Activated naive CD4-positive, alpha-beta T cell treated with Interleukin-2 at 50 U/mL for 16 hours (primary cell): ENCODE data around the gene RNF39.
"Not testable (repeated sequence)": the region's sequence is repeated elsewhere in the genome, so short reads cannot be mapped to it uniquely, and the experiment has no call there.

Experiments
- DNase-seq: peaks from one replicate; pipeline ENCODE4 v3.0.0-alpha.2; 2020

The RNF39 gene

DNA sequence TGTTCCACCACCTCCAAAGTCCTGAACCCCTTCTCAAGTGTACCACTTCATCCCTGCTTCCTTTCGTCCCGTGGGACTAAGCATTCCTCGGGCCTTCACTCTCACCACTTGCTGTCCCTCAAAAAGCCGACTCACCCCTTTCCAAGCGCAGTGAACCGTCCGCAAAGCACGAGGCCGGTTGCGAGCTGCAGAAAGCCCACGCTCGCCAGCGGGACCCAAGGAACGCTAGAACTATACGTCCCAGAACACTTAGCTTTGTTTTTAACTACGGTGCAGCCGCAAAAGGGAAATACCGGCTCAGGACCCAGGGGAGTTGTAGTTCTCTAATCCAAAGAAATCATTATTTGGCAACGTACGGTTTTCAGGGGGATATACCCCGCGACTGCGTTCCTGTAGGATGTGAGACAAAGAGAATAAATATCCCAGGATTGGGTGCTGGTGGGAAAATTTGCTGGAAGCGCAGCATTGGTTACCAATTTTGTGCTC is 14.9 kb downstream of the RNF39 start:
- peak; percentile 38 for DNase-seq

DNA sequence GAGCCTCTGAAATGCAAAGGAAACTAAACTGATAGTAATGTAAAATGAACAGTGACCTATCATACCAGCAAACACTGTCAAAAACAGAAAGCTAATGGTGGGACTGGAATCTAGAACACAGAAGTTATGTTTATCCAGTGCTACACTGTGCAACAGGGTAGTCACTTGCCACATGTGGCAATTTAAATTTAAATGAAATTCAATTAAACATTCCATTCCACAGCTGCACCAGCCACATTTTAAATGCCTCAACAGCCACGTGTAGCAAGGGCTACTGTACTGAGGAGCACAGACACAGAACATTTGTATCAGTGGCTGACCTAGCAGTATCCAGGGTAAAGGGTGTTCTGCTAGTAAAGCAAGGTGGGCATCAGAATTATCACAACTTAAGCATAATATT is 20.1 kb downstream of the RNF39 start:
- no peak for DNase-seq

DNA sequence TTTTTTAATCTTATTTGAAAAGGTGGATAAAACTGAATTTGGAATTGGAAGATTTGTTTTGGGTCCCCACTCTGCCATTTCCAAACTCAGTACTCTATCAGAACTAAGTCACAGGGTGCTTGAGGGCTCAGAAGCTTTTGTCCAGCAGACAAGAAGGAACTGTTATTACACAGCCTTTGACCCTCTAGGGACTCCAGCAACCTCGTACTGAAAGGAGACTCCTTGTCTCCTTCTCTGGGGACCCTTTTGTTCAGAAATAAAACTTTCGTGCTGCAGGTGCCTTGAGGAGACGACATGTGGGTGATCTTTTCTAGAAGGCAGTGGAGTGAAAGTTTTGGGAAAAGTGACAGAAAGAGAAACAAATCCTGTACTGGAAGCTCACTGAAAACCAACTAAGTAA is 21.9 kb downstream of the RNF39 start:
- DNase-seq, result no peak

DNA sequence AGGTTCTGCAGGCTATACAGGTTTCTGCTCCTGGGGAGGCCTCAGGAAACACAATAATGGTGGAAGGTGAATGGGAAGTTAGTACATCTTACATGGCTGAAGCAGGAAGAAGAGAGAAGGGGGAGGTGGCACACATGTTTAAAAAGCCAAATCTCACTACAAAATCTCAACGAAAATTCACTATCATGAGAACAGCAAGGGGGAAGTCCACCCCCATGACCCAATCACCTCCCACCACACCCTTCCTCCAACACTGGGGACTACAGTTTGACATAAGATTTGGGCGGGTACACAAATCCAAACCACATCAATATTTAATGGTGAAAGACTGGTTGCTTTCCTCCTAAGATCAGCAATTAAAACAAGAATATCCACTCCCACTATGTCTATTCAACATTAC is 28.3 kb downstream of the RNF39 start:
- no peak for DNase-seq

DNA sequence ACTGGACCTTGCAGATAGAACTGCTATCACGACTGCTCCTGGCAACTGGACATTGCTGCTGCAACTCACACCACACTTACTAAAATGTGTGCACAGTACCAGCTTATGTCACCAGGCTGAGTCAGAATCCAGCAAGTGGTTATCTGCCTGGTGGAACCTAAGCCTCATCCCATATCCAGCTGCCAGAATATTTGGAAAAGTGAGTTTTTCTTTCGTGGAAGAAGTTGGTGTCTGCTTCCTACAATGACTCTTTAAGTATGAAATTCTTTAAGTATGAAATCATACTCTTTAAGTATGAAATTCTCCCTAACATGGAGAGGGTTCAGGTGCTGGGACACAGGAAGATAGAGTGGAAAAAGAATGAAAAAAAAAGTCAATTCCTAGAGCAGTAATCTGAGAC is 30.9 kb downstream of the RNF39 start:
- no peak for DNase-seq

DNA sequence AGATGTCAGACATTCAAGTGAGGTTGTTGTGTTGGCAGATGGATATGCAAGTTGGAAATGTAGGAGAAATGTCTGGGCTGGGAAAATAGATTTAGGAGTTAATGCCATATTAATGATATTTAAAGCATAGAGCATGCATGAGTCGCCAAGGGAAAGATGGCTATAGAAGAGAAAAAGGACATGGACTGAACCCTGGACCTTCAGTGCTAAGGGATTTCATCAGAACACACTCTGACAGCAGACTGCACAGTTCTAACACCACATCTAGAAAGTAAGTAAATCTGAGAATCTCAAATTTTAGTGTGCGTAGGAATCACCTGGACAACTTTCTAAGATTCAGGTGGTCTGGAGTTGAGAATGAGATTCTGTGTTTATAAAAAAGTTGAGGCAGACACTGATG is 31.8 kb downstream of the RNF39 start:
- DNase-seq, result no peak

DNA sequence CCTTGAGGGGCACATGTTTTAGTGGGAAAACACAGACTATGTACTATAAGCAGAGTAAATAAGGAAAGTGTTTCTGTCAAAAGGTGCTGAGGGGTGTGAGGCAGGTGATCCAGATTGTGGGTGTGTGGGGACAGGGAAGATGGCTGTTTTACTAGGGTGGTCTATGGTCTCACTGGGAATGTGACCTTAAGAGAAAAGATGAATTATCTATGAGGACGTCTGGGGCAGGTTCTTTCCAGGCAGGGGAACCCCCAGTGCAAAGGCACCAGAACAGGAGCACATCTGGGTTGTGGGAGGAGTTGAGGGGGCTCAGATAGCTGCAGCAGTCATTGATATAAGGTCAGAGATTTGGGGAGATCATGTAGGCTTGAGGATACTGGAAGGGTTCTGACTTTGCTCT is 32.7 kb downstream of the RNF39 start:
- no peak for DNase-seq

DNA sequence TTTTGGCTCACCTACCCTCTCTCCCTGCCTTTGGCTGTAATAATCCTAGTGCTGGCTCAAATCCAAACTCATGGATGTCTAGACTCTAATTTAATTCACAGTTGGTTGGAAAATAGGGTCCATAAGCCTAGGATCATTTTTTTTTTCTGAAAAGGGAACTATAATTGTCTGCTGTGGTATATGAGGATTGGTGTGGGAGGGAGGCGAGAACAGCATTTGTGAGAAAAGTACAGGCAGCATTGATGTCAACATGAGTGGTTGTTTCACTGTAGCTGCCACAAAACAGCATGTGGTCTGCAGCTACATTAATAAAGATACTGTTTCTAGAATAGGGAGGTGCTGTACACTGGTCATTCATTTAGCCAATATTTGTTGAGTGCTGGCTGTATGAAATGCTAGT is 33.1 kb downstream of the RNF39 start:
- DNase-seq, result no peak

DNA sequence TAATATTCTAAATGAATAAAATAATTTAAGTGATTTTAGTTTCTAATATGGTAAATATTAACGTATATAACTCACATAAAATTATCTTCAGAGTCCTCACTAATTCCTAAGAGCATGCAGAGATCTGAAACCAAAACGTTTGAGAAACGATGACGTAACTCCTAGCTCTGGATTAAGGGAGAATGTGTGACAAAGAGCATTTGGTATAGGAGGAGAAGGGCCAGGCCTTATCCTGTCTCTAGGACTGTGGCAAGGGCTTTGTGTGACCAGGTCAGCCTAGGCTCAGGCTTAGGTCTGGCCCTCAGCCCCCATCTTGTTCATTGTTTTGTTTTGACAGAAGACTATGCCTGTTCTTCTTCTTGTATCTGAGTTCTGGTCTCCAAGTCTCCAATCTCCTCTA is 33.7 kb downstream of the RNF39 start:
- no peak for DNase-seq

DNA sequence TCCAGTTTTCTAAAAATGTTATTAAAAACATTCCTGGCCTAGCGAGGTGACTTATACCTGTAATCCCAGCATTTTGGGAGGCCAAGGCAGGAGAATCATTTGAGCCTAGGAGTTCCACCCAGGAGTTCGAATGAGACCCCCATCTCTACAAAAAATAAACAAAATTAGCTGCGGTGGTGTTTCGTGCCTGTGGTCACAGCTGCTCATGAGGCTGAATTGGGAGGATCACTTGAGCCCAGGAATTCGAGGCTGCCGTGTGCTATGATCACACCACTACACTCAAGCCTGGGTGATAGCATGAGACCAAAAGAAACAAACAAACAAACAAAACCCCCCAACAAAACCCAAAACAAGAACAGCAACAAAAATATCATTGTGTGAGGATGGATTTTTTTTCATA is 34.3 kb downstream of the RNF39 start:
- DNase-seq, result no peak

DNA sequence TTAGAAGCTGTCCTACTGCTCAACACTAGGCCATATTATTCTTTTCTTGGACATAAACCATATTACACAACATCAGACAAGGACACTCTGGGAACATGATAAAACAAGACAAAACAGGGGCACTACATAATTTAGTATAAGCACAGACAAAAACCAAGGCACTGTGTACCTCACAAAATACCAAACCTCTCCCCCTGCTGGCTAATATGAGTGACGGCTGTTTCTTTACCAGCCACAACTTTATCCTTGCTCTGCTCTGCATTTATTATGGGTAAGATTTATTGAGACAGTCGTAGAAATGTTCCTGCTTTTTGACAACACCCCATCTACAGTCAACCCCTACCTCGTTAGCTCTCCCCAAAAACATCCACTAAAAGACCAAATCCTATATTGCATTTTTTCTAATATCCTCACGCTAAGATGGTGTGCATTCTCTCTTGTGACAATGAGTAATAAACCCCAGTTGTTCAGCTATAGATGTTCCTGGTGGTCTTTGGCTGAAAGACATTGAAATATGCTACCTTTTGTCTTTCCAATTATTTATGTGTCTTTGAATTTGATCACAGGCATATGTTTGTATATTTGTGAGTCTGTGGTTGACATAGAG is 38.3 kb downstream of the RNF39 start:
- no peak for DNase-seq

DNA sequence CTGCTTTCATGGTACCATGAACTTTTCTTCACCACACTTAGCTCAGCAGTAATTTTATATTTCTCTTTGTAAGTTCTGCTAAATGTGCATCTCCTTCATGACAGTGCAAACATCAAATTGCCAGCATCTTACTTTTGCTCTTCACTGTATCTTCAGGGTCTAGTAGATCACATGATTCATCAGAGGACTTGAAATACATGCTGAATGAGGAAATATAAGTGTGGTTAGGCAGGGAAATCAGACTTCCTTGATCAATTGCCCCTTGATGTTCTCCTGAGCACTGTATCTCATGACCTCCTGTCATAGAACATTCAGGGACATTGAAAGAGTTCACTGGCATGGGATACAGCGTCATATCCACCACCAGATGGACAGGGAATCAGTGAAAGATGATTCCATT is 39.8 kb downstream of the RNF39 start:
- DNase-seq, result no peak

DNA sequence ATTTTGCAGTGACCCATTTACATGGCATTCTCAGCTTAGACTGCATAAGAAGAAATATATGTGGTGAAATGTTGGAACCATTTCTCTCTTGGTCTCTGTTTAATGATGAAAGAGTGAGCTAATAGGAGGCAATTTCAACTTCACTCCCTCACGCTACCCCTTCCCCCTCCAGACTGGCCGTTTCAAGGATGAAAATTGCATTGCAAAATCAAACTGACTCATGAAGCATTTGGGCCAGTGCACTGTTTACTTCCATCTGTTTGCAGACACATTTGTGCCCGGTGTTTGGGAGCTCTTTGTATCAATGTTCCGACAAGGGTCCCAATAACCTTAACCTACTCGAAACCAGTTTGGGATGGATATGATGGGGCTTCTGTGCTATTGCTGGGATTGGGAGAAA is 42.1 kb downstream of the RNF39 start:
- not testable (repeated sequence) for DNase-seq

DNA sequence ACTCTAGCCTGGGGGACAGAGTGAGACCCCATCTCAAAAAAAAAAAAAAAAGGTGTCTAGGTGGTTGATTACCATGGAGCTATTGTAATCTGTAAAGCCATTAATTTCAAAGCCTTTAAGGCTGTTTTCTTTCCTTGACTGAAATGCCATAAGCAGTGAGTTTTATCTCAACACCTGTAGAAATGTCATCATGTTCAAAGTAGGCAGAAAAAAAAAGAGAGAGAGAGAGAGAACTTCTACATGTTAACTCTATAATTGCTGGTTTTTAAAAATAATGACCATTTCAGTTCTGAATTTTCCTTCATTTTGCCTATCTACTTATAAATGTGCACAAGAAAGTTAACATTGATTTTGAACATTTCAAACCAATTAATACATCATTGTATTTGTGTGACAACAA is 44.2 kb downstream of the RNF39 start:
- no peak for DNase-seq

DNA sequence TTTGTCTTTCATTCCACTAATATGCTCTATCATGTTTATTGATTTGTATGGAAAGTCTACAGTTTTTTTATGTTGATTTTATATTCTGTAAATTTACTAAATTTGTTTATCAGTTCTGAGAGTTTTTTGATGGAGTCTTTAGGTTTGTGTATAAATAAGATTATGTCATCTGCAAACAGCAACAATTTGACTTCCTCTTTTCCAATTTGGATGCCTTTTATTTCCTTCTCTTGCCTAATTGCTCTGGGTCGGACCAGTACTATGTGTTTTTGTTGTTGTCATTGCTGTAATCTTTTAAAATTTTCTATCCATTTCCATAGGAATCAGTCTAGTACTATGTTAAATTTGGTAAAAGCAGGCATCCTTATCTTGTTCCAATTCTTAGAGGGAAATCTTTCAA is 46.0 kb downstream of the RNF39 start:
- no peak for DNase-seq

DNA sequence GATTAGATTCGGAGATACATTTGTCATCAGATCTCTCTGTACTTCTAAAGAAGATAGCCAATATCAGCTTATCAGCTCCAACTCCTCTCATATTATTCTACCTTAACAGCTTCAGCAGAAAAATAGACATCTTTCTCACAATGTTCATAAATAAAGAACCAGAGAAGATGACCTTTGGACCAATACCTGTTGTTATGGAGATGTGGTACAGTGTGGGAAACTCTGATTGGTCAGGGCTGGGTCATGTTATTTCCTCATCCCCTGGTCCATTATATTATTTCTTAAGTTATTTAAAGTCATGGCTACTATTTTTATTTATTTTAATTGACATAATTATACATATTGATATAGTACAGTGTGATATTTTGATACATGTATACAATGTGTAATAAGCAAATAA is 50.4 kb downstream of the RNF39 start:
- no peak for DNase-seq

DNA sequence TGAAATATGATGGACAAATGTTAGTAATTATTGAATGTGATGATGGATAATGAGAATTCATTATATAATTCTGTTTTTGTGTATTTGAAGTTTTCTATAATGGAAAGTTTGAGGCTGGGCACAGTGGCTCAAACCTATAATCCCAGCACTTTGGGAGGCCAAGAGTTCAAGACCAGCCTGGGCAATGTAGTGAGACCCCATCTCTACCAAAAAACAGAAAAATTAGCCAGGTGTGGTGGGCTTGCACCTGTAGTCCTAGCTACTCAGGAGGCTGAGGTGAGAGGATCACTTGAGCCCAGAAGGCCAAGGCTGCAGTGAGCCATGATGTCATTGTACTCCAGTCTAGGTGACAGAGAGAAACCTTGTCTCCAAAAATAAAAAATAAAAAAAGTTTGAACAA is 52.9 kb downstream of the RNF39 start:
- DNase-seq, result not testable (repeated sequence)

DNA sequence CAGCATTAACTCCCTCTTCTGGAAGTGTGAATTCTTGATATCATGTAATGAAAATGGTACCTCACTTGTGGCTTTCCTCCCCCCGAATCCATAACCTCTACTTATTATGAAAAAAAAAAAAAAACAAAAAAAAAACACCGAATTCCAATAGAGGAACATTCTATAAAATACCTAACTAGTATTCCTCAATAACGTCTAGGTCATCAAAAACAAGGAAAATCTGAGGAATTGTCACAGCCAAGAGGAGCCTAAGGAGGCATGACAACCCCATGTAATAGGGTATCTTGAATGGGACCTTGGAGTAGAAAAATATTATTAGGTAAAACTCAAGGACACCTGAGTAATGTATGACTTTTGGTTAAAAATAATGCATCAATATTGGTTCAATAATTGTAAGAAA is 53.4 kb downstream of the RNF39 start:
- DNase-seq, result no peak

DNA sequence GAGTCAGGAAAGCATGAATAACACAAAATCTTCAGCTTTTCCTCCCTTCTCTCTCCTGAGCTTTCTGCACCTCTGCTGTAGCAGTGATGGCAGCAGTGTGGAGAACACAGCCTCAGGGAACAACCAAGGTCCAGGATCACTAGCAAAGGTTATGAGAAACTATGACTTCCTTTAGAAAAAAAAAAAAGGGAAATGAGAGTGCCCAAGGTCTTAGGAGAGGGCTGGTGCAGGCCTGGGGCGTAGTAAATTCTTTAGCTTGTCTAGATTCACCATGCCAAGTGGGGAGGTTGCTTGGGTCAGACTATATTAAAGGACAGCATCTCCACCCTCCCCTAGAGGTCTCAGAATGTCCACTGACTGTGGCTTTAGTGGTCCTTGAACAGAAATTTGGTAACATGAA is 54.9 kb downstream of the RNF39 start:
- no peak for DNase-seq
